IPS DF 6.9 (cell line): ENCODE data around the gene CFAP20.
"Not testable (repeated sequence)": the region's sequence is repeated elsewhere in the genome, so short reads cannot be mapped to it uniquely, and the experiment has no call there.

ENCODE experiments used
- DNase-seq: peaks from one replicate; pipeline ENCODE4 v3.0.0-alpha.2; 2013; ENCODE audit warnings: low read depth, low spot score
- H3K27ac ChIP-seq: one replicate; pipeline ENCODE4 v1.5.1; 2013; ENCODE audit warnings: low read length, control low read depth
- H3K27me3 ChIP-seq: 2 replicates; pipeline ENCODE4 v1.6.1; 2013; ENCODE audit warnings: mild to moderate bottlenecking, low read length; ENCODE audit not compliant: control insufficient read depth, insufficient read depth
- H3K36me3 ChIP-seq: 2 replicates; pipeline ENCODE4 v1.6.1; 2013; ENCODE audit warnings: low read length; ENCODE audit not compliant: control insufficient read depth, insufficient read depth
- H3K4me1 ChIP-seq: 2 replicates; pipeline ENCODE4 v1.6.1; 2013; ENCODE audit warnings: low read length; ENCODE audit not compliant: control insufficient read depth, insufficient read depth
- H3K4me3 ChIP-seq: 2 replicates; pipeline ENCODE4 v1.5.1; 2013; ENCODE audit warnings: mild to moderate bottlenecking, low read length
- H3K9me3 ChIP-seq: 2 replicates; pipeline ENCODE4 v1.6.1; 2013; ENCODE audit warnings: low read length, inconsistent platforms; ENCODE audit not compliant: control insufficient read depth, insufficient read depth
- WGBS: extraction: QIAGEN DNeasy Blood & Tissue Kit; methylation state at CpG from one replicate; pipeline ENCODE4 v1.1.7; 2013; ENCODE audit warnings: mixed read lengths, missing lambda C conversion rate; ENCODE audit not compliant: insufficient read length, insufficient coverage; 5-methylcytosine and 5-hydroxymethylcytosine counted together

CFAP20 gene

GRCh38 chr16:58085584-58086251 is 43.5 kb downstream of the CFAP20 start:
- no peaks in the 10 kb centered on the region for H3K9me3 ChIP-seq
- H3K4me1 ChIP-seq, result no peaks in the 10 kb centered on the region; the same call in 1 of the 2 replicates
- no peaks in the 10 kb centered on the region for H3K27me3 ChIP-seq
- no peak overlapping the region for H3K27ac ChIP-seq
- DNase-seq, result no peak
- no peaks in the 10 kb centered on the region for H3K36me3 ChIP-seq
- no CpG with 5 or more reads among the region's 21 CpGs for WGBS
- H3K4me3 ChIP-seq, result no peak overlapping the region

GRCh38 chr16:58085171-58085570 is 44.0 kb downstream of the CFAP20 start:
- no peak overlapping the region for H3K4me3 ChIP-seq
- H3K27ac ChIP-seq, result no peak overlapping the region
- no peak for DNase-seq
- H3K4me1 ChIP-seq, result no peaks in the 10 kb centered on the region; the same call in 1 of the 2 replicates
- H3K27me3 ChIP-seq, result no peaks in the 10 kb centered on the region
- no CpG with 5 or more reads among the region's 11 CpGs for WGBS
- H3K36me3 ChIP-seq, result no peaks in the 10 kb centered on the region
- no peaks in the 10 kb centered on the region for H3K9me3 ChIP-seq

GRCh38 chr16:58084635-58085034 is 44.5 kb downstream of the CFAP20 start:
- H3K4me1 ChIP-seq, result no peaks in the 10 kb centered on the region; the same call in 1 of the 2 replicates
- WGBS, result no CpG with 5 or more reads among the region's 6 CpGs
- H3K27me3 ChIP-seq, result no peaks in the 10 kb centered on the region
- H3K4me3 ChIP-seq, result no peak overlapping the region
- no peak overlapping the region for H3K27ac ChIP-seq
- H3K36me3 ChIP-seq, result no peaks in the 10 kb centered on the region
- no peaks in the 10 kb centered on the region for H3K9me3 ChIP-seq
- DNase-seq, result no peak

GRCh38 chr16:58082381-58082780 is 46.8 kb downstream of the CFAP20 start:
- Histone ChIP-seq H3K4me1 (no peaks in the 10 kb centered on the region; the same call in 1 of the 2 replicates), H3K27me3 (no peaks in the 10 kb centered on the region), H3K27ac (no peak overlapping the region), H3K36me3 (no peaks in the 10 kb centered on the region), H3K4me3 (no peak overlapping the region), H3K9me3 (no peaks in the 10 kb centered on the region)
- DNase-seq, result no peak

- not testable (repeated sequence) for H3K9me3 ChIP-seq, H3K27me3 ChIP-seq, H3K36me3 ChIP-seq, H3K4me3 ChIP-seq, H3K4me1 ChIP-seq, H3K27ac ChIP-seq, DNase-seq
- no CpG with 5 or more reads among the region's 5 CpGs for WGBS
These were observed 48.5 kb downstream of the CFAP20 start for GRCh38 chr16:58080657-58081056.

GRCh38 chr16:58077796-58078195 is 51.4 kb downstream of the CFAP20 start:
- WGBS, result no CpG with 5 or more reads among the region's 8 CpGs

GRCh38 chr16:58076514-58076913 is 52.7 kb downstream of the CFAP20 start:
- Histone ChIP-seq H3K36me3 (no peaks in the 10 kb centered on the region), H3K4me3 (no peak overlapping the region), H3K4me1 (no peaks in the 10 kb centered on the region), H3K27ac (no peak overlapping the region), H3K27me3 (no peaks in the 10 kb centered on the region), H3K9me3 (no peaks in the 10 kb centered on the region)
- no CpG with 5 or more reads among the region's 1 CpG for WGBS
- no peak for DNase-seq

More at GRCh38 chr16:58077796-58078195, 51.4 kb downstream of the CFAP20 start:
- Histone ChIP-seq H3K4me1 (no peaks in the 10 kb centered on the region), H3K27ac (no peak overlapping the region), H3K36me3 (no peaks in the 10 kb centered on the region), H3K4me3 (no peak overlapping the region), H3K9me3 (no peaks in the 10 kb centered on the region), H3K27me3 (no peaks in the 10 kb centered on the region)
- no peak for DNase-seq

- no peaks in the 10 kb centered on the region for H3K36me3 ChIP-seq
- no peaks in the 10 kb centered on the region for H3K9me3 ChIP-seq
- no CpG with 5 or more reads among the region's 4 CpGs for WGBS
- DNase-seq, result no peak
- no peak overlapping the region for H3K4me3 ChIP-seq
- no peaks in the 10 kb centered on the region for H3K4me1 ChIP-seq
- H3K27ac ChIP-seq, result no peak overlapping the region
- no peaks in the 10 kb centered on the region for H3K27me3 ChIP-seq
These were observed 54.5 kb downstream of the CFAP20 start for GRCh38 chr16:58074657-58075056.

GRCh38 chr16:58073086-58073485 is 56.1 kb downstream of the CFAP20 start:
- H3K4me3 ChIP-seq, H3K36me3 ChIP-seq, H3K27me3 ChIP-seq, H3K9me3 ChIP-seq, H3K4me1 ChIP-seq, DNase-seq, H3K27ac ChIP-seq: not testable (repeated sequence)
- WGBS, result no CpG with 5 or more reads among the region's 2 CpGs

GRCh38 chr16:58072134-58072533 is 57.0 kb downstream of the CFAP20 start:
- not testable (repeated sequence) for H3K36me3 ChIP-seq, H3K4me1 ChIP-seq, DNase-seq, H3K4me3 ChIP-seq, H3K27ac ChIP-seq, H3K9me3 ChIP-seq, H3K27me3 ChIP-seq
- WGBS, result no CpG with 5 or more reads among the region's 5 CpGs

- H3K4me1 ChIP-seq, result no peaks in the 10 kb centered on the region
- no peaks in the 10 kb centered on the region for H3K9me3 ChIP-seq
- WGBS, result no CpG with 5 or more reads among the region's 4 CpGs
- H3K27ac ChIP-seq, result no peak overlapping the region
- H3K27me3 ChIP-seq, result no peaks in the 10 kb centered on the region
- H3K36me3 ChIP-seq, result no peaks in the 10 kb centered on the region
- H3K4me3 ChIP-seq, result no peak overlapping the region
- no peak for DNase-seq
These were observed 58.6 kb downstream of the CFAP20 start for GRCh38 chr16:58070585-58070984.
